CD14-positive monocyte (primary cell): ENCODE results near the gene GH1. TPM values are rescaled to one million over a fixed set of nuclear protein-coding genes. Genes with fewer than 3 reads are reported as not detected.
A peak's percentile ranks its signal among the peaks of the same experiment; 100 is the strongest.

Experiments
- DNase-seq, 3 donors: peaks; one replicate each; pipeline ENCODE4 v3.0.0-alpha.2; 2011 to 2022
- H2AFZ ChIP-seq: 2 replicates; pipeline ENCODE4 v1.6.0; 2012; ENCODE audit warnings: mild to moderate bottlenecking, low read depth, low read length, inconsistent platforms; ENCODE audit not compliant: insufficient read depth, poor library complexity, severe bottlenecking
- H3K27ac ChIP-seq, 2 donors: 1 replicate in 1 of 2; 2 replicates in 1 of 2; pipeline ENCODE4 v1.5.1; 2012 to 2013; ENCODE audit warnings: low read length in 2 of 2, control low read depth in 1 of 2, inconsistent platforms in 1 of 2, low read depth in 1 of 2, mild to moderate bottlenecking in 1 of 2
- H3K27me3 ChIP-seq, 2 donors: one replicate each; pipeline versions ENCODE4 v1.6.0 to v1.6.1; 2011 to 2013; ENCODE audit warnings: low read length in 2 of 2; ENCODE audit not compliant: control insufficient read depth in 2 of 2, insufficient read depth in 2 of 2
- H3K36me3 ChIP-seq, 2 donors: replicated peaks in 1 of 2; 1 replicate in 1 of 2; 2 replicates in 1 of 2; pipeline versions ENCODE4 v1.5.1 to v1.6.1; 2012 to 2013; ENCODE audit warnings: low read length in 2 of 2, control low read depth in 1 of 2, inconsistent platforms in 1 of 2, mild to moderate bottlenecking in 1 of 2; ENCODE audit not compliant: insufficient read depth in 2 of 2, control insufficient read depth in 1 of 2
- H3K4me1 ChIP-seq, 2 donors: 1 replicate in 1 of 2; 2 replicates in 1 of 2; pipeline versions ENCODE4 v1.5.1 to v1.6.1; 2012 to 2013; ENCODE audit warnings: low read length in 2 of 2, control low read depth in 1 of 2, inconsistent platforms in 1 of 2, mild to moderate bottlenecking in 1 of 2, moderate library complexity in 1 of 2; ENCODE audit not compliant: insufficient read depth in 2 of 2, control insufficient read depth in 1 of 2
- H3K4me2 ChIP-seq: replicated peaks from 2 replicates; pipeline ENCODE3; 2012; ENCODE audit warnings: low read length, moderate library complexity, mild to moderate bottlenecking; ENCODE audit not compliant: poor library complexity, severe bottlenecking; ENCODE audit errors: extremely low read depth
- H3K4me3 ChIP-seq, 3 experiments: fragments of 200-600 bp in 1 of 3; sonication (generic) in 1 of 3; replicated peaks in 1 of 3; 1 replicate in 2 of 3; 2 replicates in 1 of 3; pipeline ENCODE4 v1.5.1; 2011 to 2013; ENCODE audit warnings: low read length in 3 of 3, mild to moderate bottlenecking in 3 of 3, control low read depth in 2 of 3, low read depth in 2 of 3, inconsistent platforms in 1 of 3, moderate library complexity in 1 of 3
- H3K79me2 ChIP-seq: 2 replicates; pipeline ENCODE4 v1.6.0; 2012; ENCODE audit warnings: mild to moderate bottlenecking, control low read depth, inconsistent platforms, low read length, moderate library complexity; ENCODE audit not compliant: insufficient read depth
- H3K9ac ChIP-seq: 2 replicates; pipeline ENCODE4 v1.6.0; 2017; ENCODE audit warnings: low read length, mild to moderate bottlenecking; ENCODE audit not compliant: insufficient read depth, poor library complexity, severe bottlenecking
- H3K9me3 ChIP-seq, 2 donors: replicated peaks in 1 of 2; 1 replicate in 1 of 2; 2 replicates in 1 of 2; pipeline versions ENCODE4 v1.5.1 to v1.6.1; 2012 to 2013; ENCODE audit warnings: low read length in 2 of 2, control low read depth in 1 of 2; ENCODE audit not compliant: control insufficient read depth in 1 of 2, insufficient read depth in 1 of 2
- H4K20me1 ChIP-seq: 2 replicates; pipeline ENCODE4 v1.6.0; 2012; ENCODE audit warnings: mild to moderate bottlenecking, low read length, control low read depth, moderate library complexity; ENCODE audit not compliant: insufficient read depth
- H3K27ac Mint-ChIP-seq, 7 donors: one replicate each; pipeline ENCODE4 v1.8.0; 2020; ENCODE audit warnings: mild to moderate bottlenecking in 7 of 7, mixed read lengths in 7 of 7, moderate library complexity in 6 of 7, inconsistent platforms in 2 of 7
- H3K27me3 Mint-ChIP-seq, 3 donors: one replicate each; pipeline ENCODE4 v1.8.0; 2021 to 2022; ENCODE audit warnings: low read depth in 3 of 3, mild to moderate bottlenecking in 3 of 3, mixed read lengths in 3 of 3, moderate library complexity in 3 of 3, inconsistent platforms in 1 of 3
- H3K36me3 Mint-ChIP-seq, 2 donors: one replicate each; pipeline ENCODE4 v1.8.0; 2020; ENCODE audit warnings: mixed read lengths in 2 of 2, inconsistent platforms in 1 of 2, mild to moderate bottlenecking in 1 of 2
- H3K4me1 Mint-ChIP-seq: one replicate; pipeline ENCODE4 v1.8.0; 2020; ENCODE audit warnings: mild to moderate bottlenecking, mixed read lengths
- H3K4me3 Mint-ChIP-seq, 2 donors: one replicate each; pipeline ENCODE4 v1.8.0; 2020; ENCODE audit warnings: mild to moderate bottlenecking in 2 of 2, mixed read lengths in 2 of 2, moderate library complexity in 1 of 2
- H3K9me3 Mint-ChIP-seq, 7 donors: one replicate each; pipeline ENCODE4 v1.8.0; 2020 to 2022; ENCODE audit warnings: mixed read lengths in 7 of 7, mild to moderate bottlenecking in 6 of 7, moderate library complexity in 6 of 7, inconsistent platforms in 2 of 7
- WGBS: methylation state at CpG from one replicate; pipeline ENCODE4 v1.1.5; 2013; ENCODE audit warnings: missing lambda C conversion rate; ENCODE audit not compliant: insufficient coverage; 5-methylcytosine and 5-hydroxymethylcytosine counted together
- intact Hi-C, 2 donors: fragments of 100-400 bp; cut with micrococcal nuclease; formaldehyde crosslinking; loops; one replicate each; pipeline versions ENCODE4 v1.15.0 to v1.15.1; 2023
- polyA plus RNA-seq, 3 donors: library from polyadenylated mRNA; depleted of rRNA in 1 of 3; unstranded in 2 of 3; stranded (reverse) in 1 of 3; fragments of 300-500 nt in 2 of 3; fragments of >200 nt in 1 of 3; fragmentation: Illumina TruSeq in 2 of 3; gene quantifications; 1 replicate in 2 of 3; 2 replicates in 1 of 3; pipeline ENCODE4 v1.2.3, GENCODE V29; 2012 to 2021
- TF ChIP-seq, protein P1 (sequence below): fragments of 200-600 bp; IDR thresholded peaks from one replicate; pipeline ENCODE4 v1.8.0; 2022; ENCODE audit warnings: antibody characterized with exemption, mild to moderate bottlenecking

GH1 gene
- polyA plus RNA-seq, 3 donors: not detected

- H3K36me3 Mint-ChIP-seq: no peaks in the 10 kb centered on the region
- Histone ChIP-seq H3K36me3 (no peaks in the 10 kb centered on the region), H3K4me3 (no peak overlapping the region), H3K79me2 (no peaks in the 10 kb centered on the region), H4K20me1 (no peaks in the 10 kb centered on the region), H2AFZ (no peak overlapping the region), H3K9me3 (no peaks in the 10 kb centered on the region), H3K4me2 (no peak overlapping the region), H3K4me1 (peaks cover 0 to 5% of the 10 kb centered on the region in 2 donors), H3K9ac (no peak overlapping the region), H3K27ac (no peak overlapping the region), H3K27me3 (no peaks in the 10 kb centered on the region)
- peaks cover 3 to 9% (median 4%) of the 10 kb centered on the region in 3 donors for H3K27me3 Mint-ChIP-seq
- TF ChIP-seq, protein P1, sequence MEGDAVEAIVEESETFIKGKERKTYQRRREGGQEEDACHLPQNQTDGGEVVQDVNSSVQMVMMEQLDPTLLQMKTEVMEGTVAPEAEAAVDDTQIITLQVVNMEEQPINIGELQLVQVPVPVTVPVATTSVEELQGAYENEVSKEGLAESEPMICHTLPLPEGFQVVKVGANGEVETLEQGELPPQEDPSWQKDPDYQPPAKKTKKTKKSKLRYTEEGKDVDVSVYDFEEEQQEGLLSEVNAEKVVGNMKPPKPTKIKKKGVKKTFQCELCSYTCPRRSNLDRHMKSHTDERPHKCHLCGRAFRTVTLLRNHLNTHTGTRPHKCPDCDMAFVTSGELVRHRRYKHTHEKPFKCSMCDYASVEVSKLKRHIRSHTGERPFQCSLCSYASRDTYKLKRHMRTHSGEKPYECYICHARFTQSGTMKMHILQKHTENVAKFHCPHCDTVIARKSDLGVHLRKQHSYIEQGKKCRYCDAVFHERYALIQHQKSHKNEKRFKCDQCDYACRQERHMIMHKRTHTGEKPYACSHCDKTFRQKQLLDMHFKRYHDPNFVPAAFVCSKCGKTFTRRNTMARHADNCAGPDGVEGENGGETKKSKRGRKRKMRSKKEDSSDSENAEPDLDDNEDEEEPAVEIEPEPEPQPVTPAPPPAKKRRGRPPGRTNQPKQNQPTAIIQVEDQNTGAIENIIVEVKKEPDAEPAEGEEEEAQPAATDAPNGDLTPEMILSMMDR: peak; percentile 90
- H3K4me1 Mint-ChIP-seq: peaks cover 24% of the 10 kb centered on the region
- 56% methylated on average over 7 of the region's 8 CpGs for WGBS
- intact Hi-C loops: loop anchor here (2.0 to 10.0 kb wide), 5 partner anchors 27 to 213 kb away; partner anchors contain the start of genes ERN1 (in 1 of the 2) and ICAM2 (in 1 of the 2)
- H3K4me3 Mint-ChIP-seq: no peak overlapping the region
- peak; percentile 65 to 76 (median 71) for DNase-seq
- H3K27ac Mint-ChIP-seq: peak overlapping the region in 2 of 7 donors; percentile 47 to 55
- no peaks in the 10 kb centered on the region for H3K9me3 Mint-ChIP-seq
These were observed 678 bp upstream of the GH1 start for GRCh38 chr17:63919311-63919723.

DNA sequence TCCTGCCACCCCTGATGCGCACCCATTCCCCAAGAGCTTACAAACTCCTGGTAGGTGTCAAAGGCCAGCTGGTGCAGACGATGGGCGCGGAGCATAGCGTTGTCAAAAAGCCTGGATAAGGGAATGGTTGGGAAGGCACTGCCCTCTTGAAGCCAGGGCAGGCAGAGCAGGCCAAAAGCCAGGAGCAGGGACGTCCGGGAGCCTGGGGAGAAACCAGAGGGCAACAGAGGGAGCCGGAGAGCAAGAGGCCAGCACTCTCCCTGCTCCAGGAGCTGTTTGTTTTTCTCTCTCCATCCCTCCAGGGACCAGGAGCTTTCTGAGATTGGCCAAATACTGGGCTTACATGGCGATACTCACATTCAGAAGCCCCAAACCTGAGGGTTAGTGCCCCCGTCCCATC lies 334 bp downstream of the GH1 start:
- Histone ChIP-seq H4K20me1 (no peaks in the 10 kb centered on the region), H3K27me3 (no peaks in the 10 kb centered on the region), H3K4me2 (no peak overlapping the region), H3K9ac (no peak overlapping the region), H3K79me2 (no peaks in the 10 kb centered on the region), H3K4me3 (no peak overlapping the region), H3K9me3 (no peaks in the 10 kb centered on the region), H2AFZ (no peak overlapping the region), H3K4me1 (peaks cover 0 to 5% of the 10 kb centered on the region in 2 donors), H3K36me3 (no peaks in the 10 kb centered on the region), H3K27ac (no peak overlapping the region)
- H3K27ac Mint-ChIP-seq: no peak overlapping the region
- H3K4me1 Mint-ChIP-seq: peaks cover 24% of the 10 kb centered on the region
- H3K36me3 Mint-ChIP-seq: no peaks in the 10 kb centered on the region
- intact Hi-C loops: loop anchor here (2.0 to 10.0 kb wide), 5 partner anchors 28 to 214 kb away; partner anchors contain the start of genes ERN1 (in 1 of the 2) and ICAM2 (in 1 of the 2)
- no peak overlapping the region for H3K4me3 Mint-ChIP-seq
- H3K9me3 Mint-ChIP-seq: no peaks in the 10 kb centered on the region
- TF ChIP-seq, protein P1: no peak
- peaks cover 2 to 9% (median 4%) of the 10 kb centered on the region in 3 donors for H3K27me3 Mint-ChIP-seq
- 97% methylated on average over 5 of the region's 10 CpGs for WGBS
- DNase-seq: no peak
